LNCaP clone FGC (cell line): Measurements from ENCODE around the gene MTUS2.

Experiments
- DNase-seq: peaks from one replicate; pipeline ENCODE4 v3.0.0-alpha.2; 2011; ENCODE audit warnings: low read depth
- H3K4me3 ChIP-seq: 2 replicates; pipeline ENCODE4 v1.5.1; 2011; ENCODE audit warnings: mild to moderate bottlenecking, low read depth, low read length, control low read depth
- TF ChIP-seq, protein P1 (sequence below): IDR thresholded peaks from 2 replicates; pipeline ENCODE4 v1.5.1; 2012; ENCODE audit warnings: mild to moderate bottlenecking; ENCODE audit not compliant: control insufficient read depth, insufficient read depth; ENCODE audit errors: extremely low read depth

MTUS2 gene

DNA sequence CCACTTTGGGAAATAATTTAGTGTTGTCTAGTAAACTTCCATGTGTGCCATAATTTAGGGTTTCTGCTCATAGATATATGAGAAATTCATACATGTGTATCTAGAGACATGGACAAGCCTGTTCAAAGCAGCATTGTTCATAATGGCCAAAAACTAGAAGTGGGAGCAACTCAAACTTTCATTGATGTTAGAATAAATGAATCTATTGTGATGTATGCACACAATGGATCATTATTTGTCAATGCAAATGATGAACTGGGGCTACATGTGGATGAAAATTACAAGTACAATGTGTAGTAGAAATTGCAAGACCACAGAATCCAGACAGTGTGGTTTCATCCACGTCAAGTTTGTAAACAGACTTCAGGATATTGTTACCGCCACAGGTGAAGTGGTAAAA is 490.7 kb downstream of the MTUS2 start:
- DNase-seq: no peak
- H3K4me3 ChIP-seq: no peak overlapping the region
- TF ChIP-seq, protein P1, sequence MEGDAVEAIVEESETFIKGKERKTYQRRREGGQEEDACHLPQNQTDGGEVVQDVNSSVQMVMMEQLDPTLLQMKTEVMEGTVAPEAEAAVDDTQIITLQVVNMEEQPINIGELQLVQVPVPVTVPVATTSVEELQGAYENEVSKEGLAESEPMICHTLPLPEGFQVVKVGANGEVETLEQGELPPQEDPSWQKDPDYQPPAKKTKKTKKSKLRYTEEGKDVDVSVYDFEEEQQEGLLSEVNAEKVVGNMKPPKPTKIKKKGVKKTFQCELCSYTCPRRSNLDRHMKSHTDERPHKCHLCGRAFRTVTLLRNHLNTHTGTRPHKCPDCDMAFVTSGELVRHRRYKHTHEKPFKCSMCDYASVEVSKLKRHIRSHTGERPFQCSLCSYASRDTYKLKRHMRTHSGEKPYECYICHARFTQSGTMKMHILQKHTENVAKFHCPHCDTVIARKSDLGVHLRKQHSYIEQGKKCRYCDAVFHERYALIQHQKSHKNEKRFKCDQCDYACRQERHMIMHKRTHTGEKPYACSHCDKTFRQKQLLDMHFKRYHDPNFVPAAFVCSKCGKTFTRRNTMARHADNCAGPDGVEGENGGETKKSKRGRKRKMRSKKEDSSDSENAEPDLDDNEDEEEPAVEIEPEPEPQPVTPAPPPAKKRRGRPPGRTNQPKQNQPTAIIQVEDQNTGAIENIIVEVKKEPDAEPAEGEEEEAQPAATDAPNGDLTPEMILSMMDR: no peak

DNA sequence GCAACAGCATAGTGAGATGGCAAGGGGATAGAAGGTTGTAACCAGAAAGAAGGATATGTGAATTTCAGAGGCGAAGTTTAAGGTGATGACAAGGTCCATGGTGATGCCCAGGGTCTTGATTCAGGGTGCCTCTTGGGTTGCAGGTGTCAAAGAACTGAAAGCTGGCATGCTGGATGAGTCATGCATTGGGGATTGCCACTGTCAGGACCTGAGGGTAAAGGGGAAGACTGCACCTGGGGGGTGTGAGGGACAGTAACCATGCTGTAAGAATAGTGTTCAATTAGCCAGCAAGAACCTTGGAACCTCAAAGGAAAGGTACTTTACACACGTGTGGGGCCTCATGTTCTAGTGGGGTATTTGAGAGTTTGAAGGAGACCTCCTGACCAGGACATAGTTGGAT is 495.7 kb downstream of the MTUS2 start:
- TF ChIP-seq, protein P1: no peak
- no peak for DNase-seq
- H3K4me3 ChIP-seq: no peak overlapping the region

DNA sequence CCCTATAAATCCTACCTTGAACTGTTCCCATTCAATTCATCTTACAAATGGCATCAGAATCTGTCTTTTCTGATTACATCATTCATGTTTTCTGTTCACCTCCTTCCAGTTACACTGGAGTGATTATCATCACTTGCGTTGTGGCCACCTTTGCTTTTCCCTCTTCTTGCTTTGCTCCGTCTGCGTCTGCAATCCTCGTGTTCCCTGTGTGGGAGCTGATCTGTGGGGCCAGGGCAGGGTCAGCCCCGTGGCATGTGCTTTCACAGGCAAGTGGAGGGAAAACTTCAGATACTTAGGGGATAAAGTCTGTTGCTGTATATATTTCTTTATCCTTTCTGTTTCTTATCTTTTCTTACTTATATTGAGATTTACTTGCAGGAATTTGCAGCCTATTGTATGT is 497.7 kb downstream of the MTUS2 start:
- TF ChIP-seq, protein P1: no peak
- no peak for DNase-seq
- H3K4me3 ChIP-seq: no peak overlapping the region

DNA sequence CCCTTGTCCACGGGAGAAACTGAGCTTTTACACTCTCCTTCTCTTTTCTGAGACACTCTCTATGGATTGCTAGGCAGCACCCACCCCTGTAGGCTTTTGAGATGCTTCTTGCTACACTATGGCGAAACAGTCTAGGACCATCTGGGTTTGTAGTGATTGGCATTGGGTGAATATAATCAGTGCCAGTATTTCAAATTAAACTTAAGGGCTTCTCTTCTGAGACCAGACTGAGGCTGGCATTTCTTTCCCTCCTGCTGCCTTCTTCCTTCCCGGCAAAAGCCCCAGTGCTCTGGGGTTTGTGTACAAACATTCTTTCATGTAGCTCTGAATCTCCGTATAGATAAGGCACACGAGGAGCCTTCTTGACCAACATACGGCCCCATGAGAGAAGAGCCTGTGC is 498.6 kb downstream of the MTUS2 start:
- H3K4me3 ChIP-seq: no peak overlapping the region
- no peak for DNase-seq
- TF ChIP-seq, protein P1: no peak

DNA sequence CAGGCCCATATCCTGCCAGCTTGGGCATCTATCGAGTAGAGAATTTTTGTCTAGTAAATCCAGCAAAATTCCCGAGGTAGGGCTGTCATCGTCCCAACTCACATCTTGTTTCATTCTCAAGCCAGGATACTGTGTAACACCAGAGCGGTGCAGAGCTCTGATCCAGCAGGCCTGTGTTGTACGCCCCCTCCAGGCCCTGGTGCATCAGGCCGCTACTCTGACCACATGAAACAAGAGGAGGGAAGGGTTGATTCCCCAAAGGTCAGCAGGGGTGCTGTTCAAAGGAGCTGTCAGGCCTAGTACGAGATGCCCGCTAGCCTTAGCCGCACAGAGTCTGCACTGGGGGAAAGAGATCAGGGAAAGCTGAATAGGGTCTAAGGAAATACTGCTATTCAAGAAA is 499.3 kb downstream of the MTUS2 start:
- no peak overlapping the region for H3K4me3 ChIP-seq
- DNase-seq: no peak
- TF ChIP-seq, protein P1: no peak

DNA sequence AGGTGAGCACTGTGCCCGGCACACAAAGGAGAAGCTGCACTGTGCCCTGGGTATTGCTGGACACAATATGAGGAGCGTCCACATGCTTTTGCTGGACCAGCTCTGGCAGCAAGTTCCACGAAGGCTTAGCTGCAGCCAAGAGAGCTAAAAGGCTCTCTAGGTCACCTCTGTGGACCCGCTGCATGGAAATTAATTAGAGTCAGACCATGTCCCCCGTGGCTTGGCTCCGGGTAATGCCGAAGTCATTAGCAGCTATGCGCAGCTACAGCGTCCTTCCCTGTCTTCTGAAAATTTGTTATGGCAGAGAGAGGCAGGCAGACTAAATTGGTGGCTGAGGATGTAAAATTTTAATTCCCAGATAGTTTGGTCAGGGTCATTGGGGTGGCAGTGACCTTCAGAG is 503.8 kb downstream of the MTUS2 start:
- no peak overlapping the region for H3K4me3 ChIP-seq
- DNase-seq: no peak
- TF ChIP-seq, protein P1: no peak

DNA sequence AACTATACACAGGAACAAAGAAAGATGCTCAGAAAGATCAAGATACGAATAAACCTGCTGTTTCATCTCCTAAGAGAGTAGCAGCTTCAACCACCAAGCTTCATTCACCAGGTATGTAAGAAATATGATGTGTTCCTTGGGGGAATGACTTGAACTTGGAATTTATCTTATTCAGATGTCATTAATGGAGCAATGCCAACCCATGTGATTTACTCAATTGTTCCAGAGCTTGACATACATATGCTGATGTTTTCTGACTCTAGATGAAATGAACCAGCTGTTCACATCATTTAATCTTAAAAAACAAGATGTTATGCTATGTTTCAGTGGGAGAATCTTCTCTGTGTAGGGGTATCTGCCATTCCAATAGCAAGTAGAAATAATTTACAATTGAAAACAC is 504.5 kb downstream of the MTUS2 start:
- TF ChIP-seq, protein P1: no peak
- DNase-seq: no peak
- H3K4me3 ChIP-seq: no peak overlapping the region
